GM12878 (cell line): ENCODE measurements around the gene ENTPD6. TPM values are rescaled to one million over a fixed set of nuclear protein-coding genes. Genes with fewer than 3 reads are reported as not detected.

Experiments
- ATAC-seq: fragments of 200-7000 bp; cut with Tn5 transposase; 3 replicates; pipeline ENCODE4 v1.9.1; 2020; ENCODE audit warnings: mild to moderate bottlenecking, moderate library complexity
- BruUV-seq: library from RNA; stranded (reverse); fragments of 400-500 nt; replicated peaks from 2 replicates; lab custom pipeline; 2021; lab: Mats Ljungman, UMichigan
- CTCF ChIA-PET: fragments of 300-600 bp; sonication (Branson Sonifier 250); formaldehyde crosslinking; extraction: SDS; loops from one replicate; lab custom pipeline; 2021; ENCODE audit warnings: inconsistent platforms; lab: Yijun Ruan, JAX
- POLR2A ChIA-PET: fragments of 350-600 bp; formaldehyde crosslinking; extraction: SDS; loops from one replicate; lab custom pipeline; 2021; ENCODE audit warnings: inconsistent platforms; lab: Charles Lee
- RAD21 ChIA-PET: fragments of 300-600 bp; sonication (Branson Sonifier 250); formaldehyde crosslinking; loops from one replicate; lab custom pipeline; 2023; ENCODE audit warnings: antibody characterized with exemption; ENCODE audit not compliant: unreplicated experiment; lab: Charles Lee
- SMC1A ChIA-PET: fragments of 300-600 bp; sonication (Branson Sonifier 250); formaldehyde crosslinking; loops from one replicate; lab custom pipeline; 2023; ENCODE audit not compliant: unreplicated experiment, uncharacterized antibody; lab: Charles Lee
- DNase-seq: peaks from one replicate; pipeline ENCODE4 v3.0.0-alpha.2; 2011; ENCODE audit warnings: low read depth, low spot score
- FAIRE-seq: peaks from 3 replicates; lab custom pipeline; 2011; peaks lifted over from hg19 to GRCh38; lab: Jason Lieb, UNC
- H2AFZ ChIP-seq: 2 replicates; pipeline ENCODE4 v1.6.0; 2011; ENCODE audit warnings: low read depth, low read length, control low read depth; ENCODE audit not compliant: control insufficient read depth
- H3K27ac ChIP-seq: 2 replicates; pipeline ENCODE4 v1.5.1; 2011; ENCODE audit warnings: control low read depth; ENCODE audit not compliant: control insufficient read depth, insufficient read depth
- H3K27me3 ChIP-seq, 2 experiments: replicated peaks in 1 of 2; 2 replicates each; pipeline versions ENCODE4 v1.6.0 to v1.6.1; 2011; ENCODE audit warnings: low read length in 1 of 2; ENCODE audit not compliant: control insufficient read depth in 2 of 2, insufficient read depth in 2 of 2
- H3K36me3 ChIP-seq, 2 experiments: 2 replicates each; pipeline ENCODE4 v1.5.1; 2011; ENCODE audit warnings: low read length in 1 of 2; ENCODE audit not compliant: control insufficient read depth in 2 of 2, insufficient read depth in 2 of 2
- H3K4me1 ChIP-seq: 2 replicates; pipeline ENCODE4 v1.6.1; 2011; ENCODE audit warnings: mild to moderate bottlenecking, low read length, moderate library complexity, mixed read lengths; ENCODE audit not compliant: control insufficient read depth, insufficient read depth
- H3K4me2 ChIP-seq: 2 replicates; pipeline ENCODE4 v1.6.0; 2011; ENCODE audit warnings: control low read depth; ENCODE audit not compliant: control insufficient read depth, insufficient read depth
- H3K4me3 ChIP-seq: fragments of 200-600 bp; sonication (generic); 2 replicates; pipeline ENCODE4 v1.5.1; 2016
- H3K79me2 ChIP-seq: 2 replicates; pipeline ENCODE4 v1.6.0; 2011; ENCODE audit warnings: low read length; ENCODE audit not compliant: control insufficient read depth, insufficient read depth
- H3K9ac ChIP-seq: 2 replicates; pipeline ENCODE4 v1.8.0; 2011; ENCODE audit warnings: low read length, control low read depth, mixed read lengths; ENCODE audit not compliant: control insufficient read depth, insufficient read depth
- H3K9me3 ChIP-seq: replicated peaks from 3 replicates; pipeline ENCODE4 v1.5.1; 2011; ENCODE audit warnings: mild to moderate bottlenecking, low read length; ENCODE audit not compliant: control insufficient read depth, insufficient read depth
- H4K20me1 ChIP-seq: 2 replicates; pipeline ENCODE4 v1.6.0; 2011; ENCODE audit not compliant: control insufficient read depth, insufficient read depth
- BHLHE40 ChIP-seq, 2 experiments: fragments of 450-650 bp in 1 of 2; IDR thresholded peaks; 2 replicates each; pipeline ENCODE4 v1.6.1; 2011 to 2017; ENCODE audit warnings: low read depth in 2 of 2, borderline replicate concordance in 1 of 2, improper control_type of control experiment in 1 of 2, low read length in 1 of 2, mild to moderate bottlenecking in 1 of 2
- CHD2 ChIP-seq: IDR thresholded peaks from 2 replicates; pipeline ENCODE4 v1.6.1; 2011; ENCODE audit warnings: low read depth, low read length, improper control_type of control experiment, borderline replicate concordance
- ESRRA ChIP-seq: IDR thresholded peaks from 2 replicates; pipeline ENCODE4 v1.6.1; 2012; ENCODE audit warnings: mild to moderate bottlenecking, low read length, improper control_type of control experiment
- NFYB ChIP-seq: IDR thresholded peaks from 2 replicates; pipeline ENCODE4 v1.6.1; 2011; ENCODE audit warnings: low read depth, mild to moderate bottlenecking, low read length, improper control_type of control experiment, moderate library complexity; ENCODE audit not compliant: insufficient read depth
- WGBS: methylation state at CpG from one replicate; pipeline ENCODE4 v1.1.6; 2016; ENCODE audit warnings: low lambda C conversion rate; ENCODE audit not compliant: insufficient replicate concordance, insufficient coverage; ENCODE audit errors: missing lambda C conversion rate; 5-methylcytosine and 5-hydroxymethylcytosine counted together
- in situ Hi-C: fragments of 300-500 bp; cut with MboI; formaldehyde crosslinking; loops from 9 replicates; pipeline ENCODE4 v1.14.3; 2018; ENCODE audit warnings: mixed read lengths
- intact Hi-C: fragments of 100-400 bp; cut with micrococcal nuclease; formaldehyde crosslinking; loops from one replicate; pipeline ENCODE4 v1.14.2; 2022; ENCODE audit not compliant: unreplicated experiment
- polyA plus RNA-seq, 11 experiments: library from polyadenylated mRNA; depleted of rRNA in 4 of 11; unstranded in 6 of 11; stranded (reverse) in 5 of 11; fragments of >200 nt; fragmentation: Nextera tagmentation in 4 of 11; fragmentation: Illumina TruSeq in 1 of 11; extraction: Ambion mirVana in 4 of 11; extraction: Trizol in 1 of 11; gene quantifications; 1 replicate in 1 of 11; 2 replicates in 10 of 11; pipeline versions ENCODE4 v1.2.1 to v1.2.3, GENCODE V29; 2011 to 2016; ENCODE audit warnings: inconsistent platforms in 2 of 11, missing spikeins in 2 of 11, low read depth in 1 of 11
- total RNA-seq, 4 experiments: library from RNA; depleted of rRNA in 3 of 4; stranded (reverse); fragments of >200 nt in 3 of 4; fragmentation: Illumina TruSeq in 1 of 4; extraction: Trizol in 1 of 4; gene quantifications; 2 replicates each; pipeline versions ENCODE4 v1.2.1 to v1.2.3, GENCODE V29; 2013 to 2021
- TF ChIP-seq, protein P1 (sequence below): IDR thresholded peaks from 2 replicates; pipeline ENCODE4 v1.6.1; 2012; ENCODE audit warnings: low read depth, low read length, improper control_type of control experiment
- TF ChIP-seq, protein P2 (sequence below): IDR thresholded peaks from 2 replicates; pipeline ENCODE4 v1.6.1; 2011; ENCODE audit warnings: mild to moderate bottlenecking, low read depth, low read length, moderate library complexity; ENCODE audit not compliant: insufficient replicate concordance
- TF ChIP-seq, protein P3 (sequence below): IDR thresholded peaks from 2 replicates; pipeline ENCODE4 v1.6.1; 2011; ENCODE audit warnings: borderline replicate concordance, low read depth, mild to moderate bottlenecking, moderate library complexity, mixed read lengths, low read length; ENCODE audit not compliant: insufficient read depth; ENCODE audit errors: extremely low read length

Gene ENTPD6
- total and polyA plus RNA-seq, 10 of the 15 experiments (the other 5 are each of a cell fraction or from before 2014, with no cell fraction given), result 0.53 to 45.4 (median 31.1) TPM

DNA sequence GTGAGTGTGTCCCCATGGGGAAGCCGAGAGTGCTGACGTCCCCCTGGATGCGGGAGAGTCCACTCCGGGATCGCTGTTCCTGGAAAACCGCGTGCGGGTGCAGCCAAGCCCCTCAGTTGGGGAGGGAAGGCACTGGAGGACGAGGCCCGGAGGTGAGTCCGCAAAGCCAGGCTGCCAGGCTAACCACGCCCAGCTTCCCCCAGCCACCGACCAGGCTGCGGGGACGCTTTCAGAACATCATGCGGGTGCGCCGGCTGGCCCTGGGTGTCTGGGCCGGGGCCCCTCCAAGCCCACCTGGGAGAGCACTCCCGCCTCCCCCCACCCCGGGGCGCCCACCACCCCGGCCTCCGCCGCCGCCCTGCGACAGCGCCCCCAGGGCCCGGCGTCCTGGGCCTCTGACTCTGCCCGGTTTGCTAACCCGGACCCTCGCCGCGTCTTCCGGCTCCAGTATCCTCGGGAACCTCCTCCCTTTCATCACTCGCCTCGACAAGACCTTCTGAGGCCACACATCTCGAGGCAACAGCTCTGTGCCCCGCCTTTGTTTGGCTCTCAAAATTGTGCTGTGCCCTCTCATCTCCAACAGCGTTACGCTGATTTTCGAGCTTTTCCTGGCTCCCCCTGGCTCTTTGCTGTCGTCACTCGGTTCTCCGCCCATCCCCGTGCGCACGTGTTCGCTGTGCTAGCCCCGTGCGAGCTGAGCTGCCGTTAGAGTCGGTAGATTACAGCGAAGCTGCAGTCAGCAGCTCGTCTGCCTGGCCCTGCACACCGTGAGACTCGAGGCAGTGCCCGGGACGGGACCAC lies 47.1 kb upstream of the ENTPD6 start:
- H3K4me2 ChIP-seq, result peak overlapping the region; percentile 24; the same call in 1 of the 2 replicates
- H3K9me3 ChIP-seq, result no peaks in the 10 kb centered on the region
- H3K36me3 ChIP-seq, result no peaks in the 10 kb centered on the region
- in situ Hi-C loops, result no loop called here
- WGBS, result 31% methylated on average over 37 of the region's 61 CpGs
- RAD21 ChIA-PET, result interaction anchor here (0.6 kb wide), 1 partner anchor 826 kb away, joined by 3 read pairs; no protein-coding TSS in a partner anchor
- intact Hi-C loops, result no loop called here
- DNase-seq, result no peak
- ATAC-seq, result no peak; the same call in 2 of the 3 replicates
- POLR2A ChIA-PET, result no interaction called here
- H3K9ac ChIP-seq, result no peak overlapping the region
- TF ChIP-seq ESRRA (no peak), BHLHE40 (IDR thresholded peaks at IDR 0.05; ENCODE audit: borderline replicate concordance in 1 of 2, low read depth in 2 of 2, low read length in 1 of 2) (peak in 1 of 2 experiments; percentile 50; a peak in 2 of 4 replicates), NFYB (no peak), CHD2 (no peak)
- TF ChIP-seq, protein P1, sequence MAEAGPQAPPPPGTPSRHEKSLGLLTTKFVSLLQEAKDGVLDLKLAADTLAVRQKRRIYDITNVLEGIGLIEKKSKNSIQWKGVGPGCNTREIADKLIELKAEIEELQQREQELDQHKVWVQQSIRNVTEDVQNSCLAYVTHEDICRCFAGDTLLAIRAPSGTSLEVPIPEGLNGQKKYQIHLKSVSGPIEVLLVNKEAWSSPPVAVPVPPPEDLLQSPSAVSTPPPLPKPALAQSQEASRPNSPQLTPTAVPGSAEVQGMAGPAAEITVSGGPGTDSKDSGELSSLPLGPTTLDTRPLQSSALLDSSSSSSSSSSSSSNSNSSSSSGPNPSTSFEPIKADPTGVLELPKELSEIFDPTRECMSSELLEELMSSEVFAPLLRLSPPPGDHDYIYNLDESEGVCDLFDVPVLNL, result no peak
- TF ChIP-seq, protein P2, sequence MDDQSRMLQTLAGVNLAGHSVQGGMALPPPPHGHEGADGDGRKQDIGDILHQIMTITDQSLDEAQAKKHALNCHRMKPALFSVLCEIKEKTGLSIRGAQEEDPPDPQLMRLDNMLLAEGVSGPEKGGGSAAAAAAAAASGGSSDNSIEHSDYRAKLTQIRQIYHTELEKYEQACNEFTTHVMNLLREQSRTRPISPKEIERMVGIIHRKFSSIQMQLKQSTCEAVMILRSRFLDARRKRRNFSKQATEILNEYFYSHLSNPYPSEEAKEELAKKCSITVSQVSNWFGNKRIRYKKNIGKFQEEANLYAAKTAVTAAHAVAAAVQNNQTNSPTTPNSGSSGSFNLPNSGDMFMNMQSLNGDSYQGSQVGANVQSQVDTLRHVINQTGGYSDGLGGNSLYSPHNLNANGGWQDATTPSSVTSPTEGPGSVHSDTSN, result no peak
- TF ChIP-seq, protein P3, sequence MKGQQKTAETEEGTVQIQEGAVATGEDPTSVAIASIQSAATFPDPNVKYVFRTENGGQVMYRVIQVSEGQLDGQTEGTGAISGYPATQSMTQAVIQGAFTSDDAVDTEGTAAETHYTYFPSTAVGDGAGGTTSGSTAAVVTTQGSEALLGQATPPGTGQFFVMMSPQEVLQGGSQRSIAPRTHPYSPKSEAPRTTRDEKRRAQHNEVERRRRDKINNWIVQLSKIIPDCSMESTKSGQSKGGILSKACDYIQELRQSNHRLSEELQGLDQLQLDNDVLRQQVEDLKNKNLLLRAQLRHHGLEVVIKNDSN, result no peak
- H3K79me2 ChIP-seq, result no peaks in the 10 kb centered on the region
- CTCF ChIA-PET, result no interaction called here
- BruUV-seq, result no TSS peak
- peaks cover 3 to 4% of the 10 kb centered on the region in 2 experiments for H3K27me3 ChIP-seq
- no peak overlapping the region for H3K4me3 ChIP-seq
- no peaks in the 10 kb centered on the region for H4K20me1 ChIP-seq
- H2AFZ ChIP-seq, result 0 out of 2 replicates have a peak overlapping the region, but pooled peaks have one; percentile 17
- FAIRE-seq, result no peak
- SMC1A ChIA-PET, result interaction anchor here (0.8 to 1.1 kb wide), 2 partner anchors 70 to 73 kb away, joined by 3 read pairs; no protein-coding TSS in a partner anchor
- H3K27ac ChIP-seq, result no peak overlapping the region
- H3K4me1 ChIP-seq, result no peaks in the 10 kb centered on the region
